ENCODE measurements around the gene NLRP6.
A peak's percentile ranks its signal among the peaks of the same experiment; 100 is the strongest.
"Not testable (repeated sequence)": the region's sequence is repeated elsewhere in the genome, so short reads cannot be mapped to it uniquely, and the experiment has no call there.

Gene NLRP6

DNA sequence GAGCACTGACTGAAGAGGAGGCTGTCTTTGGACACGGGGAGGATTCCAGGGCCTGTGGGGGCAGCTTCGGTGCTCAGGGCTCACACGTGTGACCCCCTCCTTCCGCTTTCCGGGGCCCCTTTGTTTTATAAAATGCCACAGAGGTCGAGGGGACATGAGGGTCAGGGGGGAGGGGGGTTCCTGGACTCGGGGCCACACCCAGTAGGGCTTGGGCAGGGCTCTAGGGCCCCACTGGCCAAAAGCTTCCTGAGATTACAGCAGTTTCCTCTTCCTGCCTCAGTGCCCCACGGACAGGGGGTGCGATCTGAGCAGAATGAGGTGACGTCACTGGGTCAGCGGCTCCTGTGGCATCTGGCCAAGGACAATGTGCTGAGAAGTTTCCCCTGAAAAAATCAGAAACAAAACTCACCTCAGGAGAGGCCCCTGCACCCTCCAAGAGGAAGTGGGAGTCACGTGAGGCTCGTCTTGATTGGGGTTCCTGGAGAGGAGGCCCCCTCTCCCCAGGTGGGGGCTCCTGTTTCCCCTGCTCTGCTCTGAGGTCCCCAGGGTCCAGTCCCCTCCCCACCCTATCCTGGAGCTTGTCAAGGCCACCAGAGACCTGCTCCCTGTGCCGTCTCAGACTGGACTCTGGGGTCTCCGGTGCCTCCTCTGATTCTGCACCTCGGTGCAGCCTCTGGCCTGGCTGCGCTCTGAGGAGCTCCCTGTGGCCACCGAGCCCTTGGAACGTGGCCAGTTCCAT is 48.8 kb downstream of the NLRP6 start:
- DNase-seq = peak; percentile 79

DNA sequence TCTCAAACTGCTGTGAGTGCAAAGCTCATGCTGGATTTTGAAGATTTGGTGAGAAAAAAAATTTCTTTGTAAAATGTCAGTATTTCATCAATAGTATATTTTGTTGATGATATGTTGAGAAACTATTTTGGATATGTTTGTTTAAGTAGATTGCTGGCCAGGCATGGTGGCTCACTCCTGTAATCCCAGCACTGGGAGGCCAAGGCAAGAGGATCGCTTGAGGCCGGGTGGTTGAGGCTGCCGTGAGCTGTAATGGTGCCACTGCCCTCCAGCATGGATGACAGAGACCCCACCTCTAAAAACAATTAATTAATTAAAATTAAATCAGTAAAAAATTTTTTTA is 49.3 kb downstream of the NLRP6 start:
- DNase-seq = no peak

GRCh38 chr11:328012-328411 is 49.8 kb downstream of the NLRP6 start:
- DNase-seq = no peak

GRCh38 chr11:328516-329100 is 50.4 kb downstream of the NLRP6 start:
- DNase-seq = not testable (repeated sequence)

- DNase-seq = no peak
Observed at GRCh38 chr11:329886-330253, 51.7 kb downstream of the NLRP6 start.

DNA sequence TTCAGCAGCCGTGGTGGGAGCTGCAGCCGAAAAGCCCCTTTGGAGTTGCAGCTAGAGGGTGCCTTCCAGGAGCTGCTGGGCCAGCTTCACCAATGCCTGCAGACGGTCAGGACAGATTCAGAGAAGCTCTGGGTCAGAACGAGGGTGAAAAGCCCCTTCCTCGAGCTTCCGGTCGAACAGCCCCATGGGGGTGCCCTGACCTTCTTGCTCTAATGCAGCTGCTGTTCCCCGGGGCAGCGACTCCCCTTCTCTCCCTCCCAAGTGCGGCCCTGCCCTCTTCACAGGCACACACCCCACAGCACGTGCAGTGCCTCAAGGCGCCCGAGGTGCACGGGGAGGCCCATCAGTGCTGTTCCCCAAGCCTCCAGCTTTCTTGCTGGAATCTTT is 52.1 kb downstream of the NLRP6 start:
- no peak for DNase-seq

DNA sequence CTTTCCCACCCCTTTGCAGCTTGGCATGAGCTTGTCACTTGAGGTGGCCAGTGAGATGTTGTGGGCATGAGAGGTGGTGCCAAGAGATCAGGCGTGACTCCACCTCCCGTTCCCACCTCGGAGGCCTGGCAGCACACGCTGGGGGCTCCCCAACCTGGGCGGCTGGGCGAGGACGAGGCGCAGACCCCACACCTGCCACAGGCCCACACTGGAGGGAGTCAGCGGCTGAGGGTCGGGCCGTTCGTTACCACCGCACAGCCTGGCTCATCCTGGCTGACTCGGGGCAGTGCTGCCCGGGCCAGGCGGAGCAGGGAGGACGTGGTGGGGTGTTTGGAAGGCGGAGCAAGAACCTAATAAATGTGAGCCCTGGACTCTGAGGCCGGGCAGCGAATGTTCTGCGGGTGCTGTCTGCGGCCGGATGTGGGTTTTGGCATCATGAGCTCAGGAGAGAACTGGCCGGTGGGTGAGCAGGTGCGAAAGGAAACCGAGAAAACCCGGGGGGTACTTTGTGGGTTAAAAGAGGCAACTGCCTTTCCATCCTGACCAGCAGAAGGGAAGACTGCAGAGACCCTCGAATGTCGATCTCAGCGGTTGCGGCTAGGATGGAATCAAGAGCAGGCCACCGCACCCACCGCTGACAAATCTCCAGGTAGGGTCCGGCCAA is 52.6 kb downstream of the NLRP6 start:
- DNase-seq = no peak

DNA sequence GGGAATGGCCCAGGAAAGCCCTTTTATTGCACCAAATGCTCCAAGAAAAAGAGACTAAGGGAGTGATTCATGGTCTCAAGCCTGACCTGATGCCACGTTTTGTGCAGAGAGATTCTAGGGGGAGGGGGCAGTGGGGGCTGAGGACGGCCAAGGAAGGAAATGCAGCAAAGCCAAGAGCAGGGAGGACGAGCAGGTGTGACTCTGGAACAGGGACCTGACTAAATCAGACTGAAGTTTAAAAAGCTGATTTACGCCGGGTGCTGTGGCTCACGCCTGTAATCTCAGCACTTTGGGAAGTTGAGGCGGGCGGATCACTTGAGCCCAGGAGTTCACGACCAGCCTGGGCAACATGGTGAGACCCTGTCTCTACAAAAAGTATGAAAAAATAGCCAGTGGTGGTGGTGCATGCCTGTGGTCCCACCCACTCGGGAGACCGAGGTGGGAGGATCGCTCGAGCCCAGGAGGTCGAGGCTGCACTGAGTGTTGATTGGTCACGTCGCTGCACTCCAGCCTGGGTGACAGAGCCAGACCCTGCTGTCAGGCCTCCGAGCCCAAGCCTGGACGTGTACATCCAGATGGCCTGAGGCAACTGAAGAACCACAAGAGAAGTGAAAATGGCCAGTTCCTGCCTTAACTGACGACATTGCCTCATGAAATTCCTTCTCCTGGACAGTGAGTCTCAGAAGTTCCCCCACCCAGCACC is 53.3 kb downstream of the NLRP6 start:
- no peak for DNase-seq

DNA sequence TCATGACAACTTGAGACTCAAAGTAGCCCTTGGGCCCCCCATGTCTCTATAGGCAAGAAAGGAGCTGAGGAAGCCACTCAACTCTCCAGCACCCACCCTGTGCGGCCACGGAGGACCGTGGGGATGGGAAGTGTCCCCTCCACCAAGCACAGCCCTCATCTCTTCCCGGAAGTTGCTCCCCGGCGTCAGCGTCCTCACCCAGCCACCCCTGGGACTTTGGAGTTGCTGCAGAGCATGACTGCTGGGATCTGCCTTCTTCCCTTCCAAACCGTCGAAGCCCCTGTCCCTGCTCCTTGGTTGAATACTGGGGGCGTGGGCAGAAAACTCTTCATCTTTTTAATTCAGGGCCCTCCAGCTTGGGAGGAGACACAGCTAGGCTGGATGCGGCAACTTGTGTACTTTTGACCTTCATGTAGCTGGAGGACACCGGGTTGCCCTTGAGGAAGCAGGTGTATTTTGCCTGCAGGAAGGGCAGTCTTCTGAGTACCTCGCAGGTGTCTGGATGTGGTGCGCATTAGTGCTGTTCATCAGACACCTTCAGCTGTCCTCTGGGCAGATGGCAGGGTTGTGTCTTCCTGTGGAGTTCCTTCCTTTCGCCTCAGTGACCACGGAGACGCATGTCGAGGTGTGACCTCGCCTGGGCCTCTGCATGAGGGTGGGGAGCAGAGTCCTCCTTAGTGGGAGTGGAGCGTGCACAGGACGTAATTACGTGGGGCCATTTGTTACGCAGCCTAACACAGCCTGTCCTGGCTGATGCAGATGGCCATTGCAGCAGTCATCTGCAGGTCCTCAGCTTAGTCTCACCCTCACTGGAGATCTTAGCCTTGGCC is 54.7 kb downstream of the NLRP6 start:
- DNase-seq = no peak

GRCh38 chr11:333616-334263 is 55.5 kb downstream of the NLRP6 start:
- not testable (repeated sequence) for DNase-seq

DNA sequence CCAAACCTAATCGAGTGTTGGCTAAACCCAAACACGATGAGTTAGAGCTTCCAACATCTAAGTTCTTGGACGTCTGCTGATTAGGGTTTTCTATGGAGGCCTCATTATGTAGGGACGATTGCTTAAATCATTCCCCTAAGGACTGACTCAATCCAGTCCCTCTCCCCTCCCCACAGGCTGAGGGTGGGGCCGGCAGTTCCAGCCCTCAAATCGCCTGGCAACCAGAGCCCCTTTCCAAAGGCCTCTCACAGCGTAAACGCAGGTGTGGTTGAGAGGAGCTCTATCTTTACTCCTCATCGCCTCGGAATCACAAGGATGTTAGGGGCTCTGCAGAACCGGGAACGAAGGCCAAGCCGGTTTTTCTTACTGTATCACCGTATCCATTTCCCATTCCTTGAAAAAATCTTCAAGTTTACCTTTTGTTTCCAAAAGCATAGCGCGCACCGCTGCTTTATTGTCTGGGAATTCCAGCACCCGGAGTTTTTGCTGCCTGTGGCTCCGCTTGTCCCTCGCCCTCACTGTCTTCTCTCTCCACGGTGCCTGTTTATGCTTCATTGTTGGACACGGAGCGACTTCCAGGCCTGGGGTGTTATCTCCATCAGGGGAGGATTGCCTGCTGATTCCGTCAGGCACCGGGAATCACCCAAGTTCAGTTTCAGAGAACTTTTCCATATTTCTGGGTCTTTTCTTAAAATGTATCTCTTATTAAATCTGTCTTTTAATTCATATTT is 56.2 kb downstream of the NLRP6 start:
- DNase-seq = no peak
